K562 treated with DMSO at 1 percent for 24 hours (cell line): ENCODE data around the gene CLEC17A. TPM values are rescaled to one million over a fixed set of nuclear protein-coding genes. Genes with fewer than 3 reads are reported as not detected.

Experiments
- total RNA-seq: library from RNA; unstranded; fragments of 300-600 nt; gene quantifications from 2 replicates; pipeline ENCODE4 v1.2.3, GENCODE V29; 2022; ENCODE audit warnings: low read depth; ENCODE audit not compliant: insufficient read depth

Gene CLEC17A
- not detected in 2 replicates for total RNA-seq

GRCh38 chr19:14582894-14583340 is at the start of gene CLEC17A:
Gene CLEC17A, plus strand, starts transcription at chr19:14583084. Its CDS starts 77 bp downstream, at chr19:14583161.

GRCh38 chr19:14571695-14572490 is 11.0 kb upstream of the CLEC17A start, which contains the start of gene NDUFB7:
Gene NDUFB7, minus strand, starts transcription at chr19:14572066. Its CDS starts 66 bp downstream, at chr19:14572000.

Other genes with a start within 250 kb of the CLEC17A start
- gene ADGRE5, start 201.6 kb upstream of the CLEC17A start, total RNA-seq = 48.8 and 52.1 TPM in 2 replicates
- gene DDX39A, start 163.7 kb upstream of the CLEC17A start, total RNA-seq = 195 and 215 TPM in 2 replicates
- gene PKN1, start 149.8 kb upstream of the CLEC17A start, total RNA-seq = 366 and 368 TPM in 2 replicates
- gene PTGER1, start 107.7 kb upstream of the CLEC17A start, total RNA-seq = 0.34 TPM in 1 of 2 replicates, not detected in the other
- 215 and 217 TPM in 2 replicates for gene GIPC1, start 87.0 kb upstream of the CLEC17A start, total RNA-seq
- gene DNAJB1, start 64.7 kb upstream of the CLEC17A start, total RNA-seq = 149 and 152 TPM in 2 replicates
- 434 and 485 TPM in 2 replicates for gene TECR, start 53.5 kb upstream of the CLEC17A start, total RNA-seq
- 450 and 480 TPM in 2 replicates for gene NDUFB7, start 11.0 kb upstream of the CLEC17A start, total RNA-seq
- gene ADGRE3, start 91.8 kb downstream of the CLEC17A start, total RNA-seq = not detected in 2 replicates
- 4.4 and 6.1 TPM in 2 replicates for gene ZNF333, start 107.0 kb downstream of the CLEC17A start, total RNA-seq
- gene ADGRE2, start 195.5 kb downstream of the CLEC17A start, total RNA-seq = 5.4 and 12.4 TPM in 2 replicates